GM19438 (cell line): ENCODE data around the gene LRSAM1.

Experiments
- ATAC-seq: cut with Tn5 transposase; IDR thresholded peaks from one replicate; pipeline ENCODE4 v1.9.1; 2021; ENCODE audit warnings: low read depth; ENCODE audit not compliant: unreplicated experiment

The LRSAM1 gene

DNA sequence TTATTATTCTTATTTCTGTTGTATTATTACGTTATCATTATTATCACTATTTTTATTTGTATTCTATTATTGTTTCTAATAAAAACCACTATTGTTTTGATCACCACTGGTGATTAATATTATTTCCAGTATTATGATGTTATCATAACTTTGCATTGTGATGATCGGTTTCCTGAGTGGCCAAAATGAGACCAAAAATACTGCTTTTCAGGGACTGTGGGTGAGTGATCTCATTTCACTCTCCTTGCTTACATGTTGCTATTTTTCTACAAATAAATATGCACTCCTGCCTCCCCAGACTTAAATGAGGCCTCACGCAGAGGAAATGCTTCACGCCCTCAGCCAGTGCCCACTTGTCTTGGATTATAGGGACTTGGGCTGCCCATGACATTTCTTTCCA is 78.4 kb downstream of the LRSAM1 start:
- ATAC-seq: no peak

DNA sequence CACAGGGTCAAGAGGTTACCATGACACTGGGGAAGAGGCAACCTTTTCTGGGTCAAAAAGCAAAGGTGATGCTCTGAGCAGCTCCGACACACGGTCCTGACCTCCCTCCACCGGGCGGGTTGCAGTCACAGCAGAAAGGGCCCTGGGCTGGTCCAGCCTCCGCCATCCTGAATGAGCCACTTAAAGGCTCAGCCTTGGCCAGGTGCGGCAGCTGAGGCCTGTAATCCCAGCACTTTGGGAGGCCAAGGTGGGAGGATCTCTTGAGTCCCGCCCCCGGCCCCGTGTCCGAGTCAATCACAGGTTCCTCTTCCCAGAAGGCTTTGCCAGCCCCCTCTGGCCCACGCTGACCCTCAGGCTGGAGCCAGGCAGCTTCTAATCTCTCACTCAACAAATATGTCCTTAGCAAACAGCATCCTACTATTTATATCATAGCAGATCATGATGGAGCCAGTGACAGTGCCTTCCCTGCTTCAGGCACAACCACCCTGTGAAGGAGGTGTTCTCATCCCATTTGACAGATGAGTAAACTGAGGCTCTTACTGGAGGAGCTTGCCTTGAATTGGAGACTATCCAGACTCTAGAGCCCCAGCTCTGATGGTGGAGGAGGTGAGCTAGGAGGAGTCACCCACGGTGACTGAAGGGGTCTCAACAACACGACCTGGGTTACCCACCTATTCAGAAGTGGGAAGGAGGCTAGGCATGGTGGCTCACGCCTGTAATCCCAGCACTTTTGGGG is 79.1 kb downstream of the LRSAM1 start:
- ATAC-seq: no peak

- ATAC-seq: no peak
Observed at GRCh38 chr9:127531676-127532075, 80.4 kb downstream of the LRSAM1 start.

DNA sequence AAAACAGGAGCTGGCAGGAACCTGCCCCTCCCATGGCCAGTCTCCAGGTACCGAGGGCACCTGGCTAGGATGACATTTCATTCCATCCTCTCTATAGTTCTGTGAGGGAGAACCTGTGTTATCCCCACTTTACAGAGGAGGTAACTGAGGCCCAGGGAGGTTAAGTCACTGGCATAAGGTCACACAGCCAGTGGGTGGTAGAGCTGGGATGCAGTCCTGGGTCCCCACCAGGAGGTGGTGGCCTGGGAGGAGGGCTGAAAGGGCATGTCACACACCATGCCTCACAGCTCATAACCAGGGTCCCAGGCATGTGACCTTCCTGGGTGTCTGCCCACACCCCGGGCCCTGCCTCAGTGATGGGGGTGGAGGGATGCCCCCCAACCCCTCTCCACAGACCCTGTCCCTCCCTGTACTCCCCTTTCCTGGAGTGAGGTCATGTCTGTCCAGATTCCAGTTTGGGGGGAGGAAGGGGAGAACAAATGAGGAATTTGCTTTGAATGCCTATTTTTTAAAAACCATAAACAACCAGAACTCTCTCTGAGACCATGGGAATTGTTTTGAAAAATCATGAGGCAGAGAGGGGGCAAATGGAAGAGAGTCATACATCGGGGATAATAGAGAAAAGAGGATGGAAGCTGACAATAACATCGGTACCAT is 83.1 kb downstream of the LRSAM1 start:
- ATAC-seq: no peak

DNA sequence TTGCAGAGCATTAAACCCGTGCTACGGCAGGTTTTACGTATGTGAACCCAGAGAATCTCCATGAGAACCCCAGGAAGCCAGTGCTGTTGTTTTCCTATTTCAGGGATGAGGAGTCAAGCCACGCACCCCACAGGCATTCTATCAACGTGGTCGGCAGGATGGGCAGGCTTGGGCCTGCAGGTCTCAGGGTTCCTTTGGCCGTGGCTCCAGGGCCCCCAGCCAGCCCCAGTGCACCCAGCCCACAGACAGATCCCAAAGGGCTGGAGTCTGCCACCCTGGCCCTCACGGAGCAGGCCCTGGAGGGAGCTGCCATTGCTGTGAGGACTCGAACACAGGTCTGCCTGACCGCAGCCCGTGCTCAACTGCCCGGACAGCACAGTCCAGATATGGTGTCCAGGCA is 83.6 kb downstream of the LRSAM1 start:
- no peak for ATAC-seq

GRCh38 chr9:127535396-127535795 is 84.1 kb downstream of the LRSAM1 start:
- ATAC-seq: no peak

GRCh38 chr9:127535834-127536233 is 84.5 kb downstream of the LRSAM1 start:
- no peak for ATAC-seq

DNA sequence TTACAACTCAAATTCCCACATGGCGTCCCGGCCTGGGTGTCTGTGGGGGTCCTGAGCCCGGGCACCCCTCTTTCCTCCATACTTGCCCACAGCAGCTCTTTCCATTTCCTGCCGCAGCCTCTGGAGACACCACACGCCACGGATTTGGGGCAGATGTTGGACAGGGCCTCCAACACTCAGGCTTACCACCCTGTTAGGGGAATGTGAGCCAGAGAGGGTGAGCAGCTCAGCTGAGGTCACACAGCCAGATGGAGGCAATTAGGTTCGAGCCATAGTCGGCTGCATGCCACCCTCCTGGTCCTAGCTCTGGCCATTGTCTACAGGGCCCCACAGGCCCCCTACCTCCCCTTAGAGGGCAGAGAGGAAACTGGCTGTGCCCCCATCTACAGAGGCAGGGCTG is 85.2 kb downstream of the LRSAM1 start:
- no peak for ATAC-seq

- no peak for ATAC-seq
Observed at GRCh38 chr9:127537014-127537413, 85.7 kb downstream of the LRSAM1 start.

GRCh38 chr9:127537792-127538191 is 86.5 kb downstream of the LRSAM1 start:
- ATAC-seq: no peak

- no peak for ATAC-seq
Observed at GRCh38 chr9:127538849-127539258, 87.5 kb downstream of the LRSAM1 start.

DNA sequence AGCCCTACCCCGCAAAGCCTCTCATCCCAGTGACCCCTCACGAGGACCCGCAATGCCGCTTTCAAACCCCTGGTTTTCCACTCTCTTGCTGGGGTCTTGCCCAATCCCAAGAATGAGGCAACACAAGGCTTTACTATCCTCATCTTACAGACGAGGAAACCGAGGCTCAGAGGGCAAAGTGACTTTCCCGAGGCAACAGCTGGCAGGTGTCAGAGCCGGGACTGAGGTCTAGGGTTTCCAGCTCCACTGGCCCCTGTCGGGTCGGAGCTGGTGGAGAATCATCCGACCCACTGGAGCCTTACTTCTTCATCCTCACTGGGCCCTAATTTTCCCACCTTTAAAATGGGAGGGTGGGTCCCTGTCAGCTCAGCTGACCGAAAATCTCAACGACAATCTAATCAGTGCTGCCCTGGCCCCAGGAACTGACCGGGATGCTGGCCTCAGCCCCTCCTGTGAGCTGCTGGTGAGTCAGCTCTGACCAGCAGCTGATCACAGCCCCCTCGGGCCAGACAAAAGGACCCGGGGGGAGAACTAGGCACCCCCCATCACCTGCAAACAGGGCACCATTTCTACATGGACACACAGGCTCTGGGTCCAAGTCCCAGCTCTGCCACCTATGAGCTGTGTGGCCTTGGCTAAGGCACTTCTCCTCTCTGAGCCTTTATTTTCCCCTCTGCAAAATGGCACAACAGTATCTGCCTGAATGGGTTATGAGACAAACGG is 88.1 kb downstream of the LRSAM1 start:
- no peak for ATAC-seq

DNA sequence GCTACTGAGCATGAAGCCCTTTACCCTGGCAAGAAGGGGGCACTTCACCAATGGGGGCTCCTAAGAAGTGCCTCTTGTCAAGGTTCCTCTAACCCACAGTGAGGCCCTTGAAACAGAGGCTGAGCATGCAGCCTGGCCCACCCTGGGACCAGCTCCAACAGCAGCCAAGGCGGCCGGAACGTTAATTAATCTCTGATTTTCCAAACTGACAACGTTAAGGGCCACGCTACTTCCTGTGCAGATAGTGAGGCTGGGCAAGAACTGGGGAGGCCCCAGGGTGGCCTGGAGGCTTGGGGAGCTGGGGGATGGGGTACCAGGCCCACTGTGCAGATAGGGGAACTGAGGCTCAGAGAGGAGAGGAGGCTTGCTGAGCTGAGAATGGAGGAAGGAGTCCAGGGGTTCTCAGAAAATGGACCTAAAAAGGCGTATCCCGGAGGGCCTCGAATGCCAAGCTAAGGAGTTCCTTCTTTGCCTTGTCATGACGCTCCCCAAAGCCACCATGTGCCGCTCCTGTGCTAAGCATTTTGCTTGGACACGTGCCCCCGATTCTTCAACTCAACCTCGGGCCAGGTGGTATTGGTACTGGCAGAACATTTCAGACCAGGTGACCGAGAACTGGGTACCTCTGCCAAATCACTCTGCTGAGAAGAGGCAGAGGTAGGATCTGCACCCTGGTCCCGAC is 88.8 kb downstream of the LRSAM1 start:
- ATAC-seq: no peak

GRCh38 chr9:127540664-127541041 is 89.3 kb downstream of the LRSAM1 start:
- ATAC-seq: no peak

- ATAC-seq: no peak
Observed at GRCh38 chr9:127541176-127541575, 89.9 kb downstream of the LRSAM1 start.

DNA sequence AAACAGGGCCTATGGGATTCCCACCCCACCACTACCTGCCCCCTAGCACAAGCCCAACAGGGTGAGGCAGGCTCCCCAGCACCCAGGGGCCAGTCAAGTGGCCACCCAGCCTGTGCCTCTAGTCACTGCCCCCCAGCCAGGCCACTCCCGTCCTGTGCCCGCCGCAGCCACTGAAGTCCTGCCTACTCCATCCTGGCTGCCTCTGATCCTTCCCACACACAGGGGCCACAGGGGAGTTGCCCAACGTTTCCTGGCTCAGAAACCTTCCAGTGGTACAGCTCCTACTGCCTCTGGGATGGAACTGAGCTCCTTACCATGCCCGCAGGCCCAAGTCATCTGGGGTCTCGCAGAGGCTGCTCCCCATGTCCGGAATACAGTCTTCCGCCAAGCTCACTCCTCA is 90.6 kb downstream of the LRSAM1 start:
- ATAC-seq: no peak

GRCh38 chr9:127543221-127543620 is 91.9 kb downstream of the LRSAM1 start:
- no peak for ATAC-seq

- no peak for ATAC-seq
Observed at GRCh38 chr9:127543973-127544533, 92.7 kb downstream of the LRSAM1 start.

GRCh38 chr9:127545196-127546124 is 94.2 kb downstream of the LRSAM1 start:
- ATAC-seq: peak; percentile 86
